ENCODE measurements around the gene MPP2. TPM values are rescaled to one million over a fixed set of nuclear protein-coding genes. Genes with fewer than 3 reads are reported as not detected.

MPP2 gene
- total and polyA plus RNA-seq, 9 of the 15 experiments (the other 6 are each of a cell fraction or from before 2014, with no cell fraction given), result 0.04 to 1.0 (median 0.24) TPM

- H3K79me2 ChIP-seq (ENCODE audit: control insufficient read depth, insufficient read depth, low read length), result no peaks in the 10 kb centered on the region
- FAIRE-seq (no peak), DNase-seq (ENCODE audit: extremely low read depth in 1 of 4, low spot score in 3 of 4) (no peak), ATAC-seq (no peak)
- POLR2A ChIA-PET, result interaction anchor here (0.5 kb wide), 1 partner anchor 16 kb away, joined by 3 read pairs; no protein-coding TSS in a partner anchor
- no peak overlapping the region for H3K9ac ChIP-seq (ENCODE audit: insufficient read depth in 1 of 2, low read depth in 2 of 2, low read length in 2 of 2)
- H3K9me1 ChIP-seq (ENCODE audit: control insufficient read depth, insufficient read depth, low read length), result no peaks in the 10 kb centered on the region
- H3K27ac ChIP-seq (ENCODE audit: extremely low read depth, low read depth, low read length), result no peak overlapping the region
- no peaks in the 10 kb centered on the region for H3K36me3 ChIP-seq (ENCODE audit: control insufficient read depth, insufficient read depth, low read length)
- intact Hi-C loops (cut with micrococcal nuclease) (loop anchor here (10.0 kb wide), 1 partner anchor 154 kb away; no protein-coding TSS in a partner anchor), in situ Hi-C loops (cut with MboI) (no loop called here)
- no TSS peak for BruUV-seq (replicated peaks)
- H3K27me3 ChIP-seq (ENCODE audit: control insufficient read depth in 2 of 2, insufficient read depth in 2 of 2, low read length in 2 of 2), result peaks cover 24 to 44% of the 10 kb centered on the region in 2 experiments
- 0 out of 2 replicates have a peak, but pooled peaks cover 3% of the 10 kb centered on the region for H4K20me1 ChIP-seq (replicated peaks; ENCODE audit: control insufficient read depth, insufficient read depth, low read length)
- no peak overlapping the region for H2AFZ ChIP-seq (ENCODE audit: low read depth, low read length)
- no peak overlapping the region for H3K4me3 ChIP-seq
- no peak overlapping the region for H3K4me2 ChIP-seq (ENCODE audit: insufficient read depth, low read length)
- TF ChIP-seq IFI16 (CRISPR knock-in tag; IDR thresholded peaks at IDR 0.05), result no peak
- TF ChIP-seq POLR3A (IDR thresholded peaks at IDR 0.05; ENCODE audit: borderline replicate concordance, extremely low read depth, insufficient read depth, insufficient read length), result no peak
- TF ChIP-seq RNF2 (IDR thresholded peaks at IDR 0.05), result no peak
- TF ChIP-seq SRSF1 (IDR thresholded peaks at IDR 0.05; ENCODE audit: low read depth, low read length), result no peak
- TF ChIP-seq KLF10 (CRISPR knock-in tag; IDR thresholded peaks at IDR 0.05), result no peak
- no peak for TF ChIP-seq CREB3 (tag; conservative IDR thresholded peaks at IDR 0.05; ENCODE audit: low read depth)
- TF ChIP-seq SRSF7 (optimal IDR thresholded peaks at IDR 0.05; ENCODE audit: low read depth, low read length), result no peak
- no peak for TF ChIP-seq TCFL5 (CRISPR knock-in tag; conservative IDR thresholded peaks at IDR 0.05)
- no peak for TF ChIP-seq PHB2 (IDR thresholded peaks at IDR 0.05; ENCODE audit: low read depth)
- TF ChIP-seq RBFOX2 (IDR thresholded peaks at IDR 0.05; ENCODE audit: low read depth, low read length), result no peak
- no peak for TF ChIP-seq EZH2 (IDR thresholded peaks at IDR 0.05; ENCODE audit: borderline replicate concordance, low read depth, low read length)
- TF ChIP-seq ZNF644 (tag; IDR thresholded peaks at IDR 0.05; ENCODE audit: low read depth), result no peak
- no peak for TF ChIP-seq ZNF184 (CRISPR knock-in tag; IDR thresholded peaks at IDR 0.05)
- no peak for TF ChIP-seq RBM17 (IDR thresholded peaks at IDR 0.05; ENCODE audit: borderline replicate concordance, low read depth, low read length)
- no peak for TF ChIP-seq KAT7 (CRISPR knock-in tag; IDR thresholded peaks at IDR 0.05; ENCODE audit: borderline replicate concordance)
- TF ChIP-seq MBD2 (IDR thresholded peaks at IDR 0.05; ENCODE audit: borderline replicate concordance, low read depth), result no peak
- TF ChIP-seq PHF8 (IDR thresholded peaks at IDR 0.05; ENCODE audit: borderline replicate concordance, low read length), result no peak
- TF ChIP-seq SREBF2 (CRISPR knock-in tag; IDR thresholded peaks at IDR 0.05), result no peak
- no peak for TF ChIP-seq NR2C2 (CRISPR knock-in tag; IDR thresholded peaks at IDR 0.05)
- TF ChIP-seq NR2C2 (tag; IDR thresholded peaks at IDR 0.05), result no peak
- peaks cover 0 to 7% of the 10 kb centered on the region in 2 experiments; a peak in 2 of 5 replicates for H3K4me1 ChIP-seq (replicated peaks in 1 of 2; ENCODE audit: control insufficient read depth in 2 of 2, insufficient read depth in 2 of 2, low read length in 2 of 2)
- CTCF ChIA-PET (ENCODE audit: low intra/inter-chr PET ratio), result interaction anchor here (0.5 kb wide), 1 partner anchor 82 kb away, joined by 6 read pairs; no protein-coding TSS in a partner anchor
- 5% methylated on average over 10 of the region's 10 CpGs for WGBS (ENCODE audit: insufficient coverage, low coverage, missing lambda C conversion rate)
- no peaks in the 10 kb centered on the region for H3K9me3 ChIP-seq (replicated peaks; ENCODE audit: control insufficient read depth, insufficient read depth, low read depth, low read length)
Measured at GRCh38 chr17:43848601-43849000, 58.7 kb downstream of the MPP2 start.

Measured in K562 (cell line).